HL-60/S4 treated with retinoic acid at 250 ng/mL for 4 days and 3 days (cell line): ENCODE measurements around the gene IDH3G.

Experiments used
- in situ Hi-C: fragments of 300-500 bp; cut with MboI; formaldehyde crosslinking; loops from 2 replicates; pipeline ENCODE4 v1.7.0; 2022; ENCODE audit warnings: low sequenced_read_pairs

IDH3G gene

GRCh38 chrX:153791104-153791852 is 2.9 kb downstream of the IDH3G start:
- in situ Hi-C loops = no loop called here

GRCh38 chrX:153789654-153790053 is 4.5 kb downstream of the IDH3G start:
- in situ Hi-C loops = no loop called here

GRCh38 chrX:153786669-153787068 is 7.5 kb downstream of the IDH3G start:
- in situ Hi-C loops = no loop called here

GRCh38 chrX:153784325-153784967 is 9.7 kb downstream of the IDH3G start:
- in situ Hi-C loops = no loop called here

- in situ Hi-C loops = no loop called here
Observed at GRCh38 chrX:153783378-153784013, 10.7 kb downstream of the IDH3G start.

- in situ Hi-C loops = no loop called here
Observed at GRCh38 chrX:153782871-153783270, 11.3 kb downstream of the IDH3G start.

GRCh38 chrX:153782313-153782712 is 11.9 kb downstream of the IDH3G start:
- in situ Hi-C loops = no loop called here

GRCh38 chrX:153781428-153782047 is 12.6 kb downstream of the IDH3G start:
- in situ Hi-C loops = no loop called here

GRCh38 chrX:153780678-153781427 is 13.3 kb downstream of the IDH3G start, which contains the start of gene SRPK3:
Gene SRPK3, plus strand, starts transcription at chrX:153781041. Its CDS starts 46 bp downstream, at chrX:153781087.
- in situ Hi-C loops = no loop called here

- in situ Hi-C loops = no loop called here
Observed at GRCh38 chrX:153779891-153780677, 14.1 kb downstream of the IDH3G start.

- in situ Hi-C loops = no loop called here
Observed at GRCh38 chrX:153778684-153779101, 15.5 kb downstream of the IDH3G start.

- in situ Hi-C loops = no loop called here
Observed at GRCh38 chrX:153778181-153778580, 16.0 kb downstream of the IDH3G start.

- in situ Hi-C loops = no loop called here
Observed at GRCh38 chrX:153777261-153778090, 16.7 kb downstream of the IDH3G start.

- in situ Hi-C loops = no loop called here
Observed at GRCh38 chrX:153776611-153777045, 17.5 kb downstream of the IDH3G start.

GRCh38 chrX:153776120-153776599 is 18.0 kb downstream of the IDH3G start:
- in situ Hi-C loops = no loop called here

GRCh38 chrX:153775293-153776119 is 18.7 kb downstream of the IDH3G start:
- in situ Hi-C loops = no loop called here

- in situ Hi-C loops = no loop called here
Observed at GRCh38 chrX:153774576-153775292, 19.4 kb downstream of the IDH3G start.
